Measurements from ENCODE around the gene CAMK1D.
"Not testable (repeated sequence)": the region's sequence is repeated elsewhere in the genome, so short reads cannot be mapped to it uniquely, and the experiment has no call there.

CAMK1D gene

GRCh38 chr10:12351889-12352288 lies 2.5 kb downstream of the CAMK1D start:
- no peak for TF ChIP-seq CTCF (conservative IDR thresholded peaks at IDR 0.05; ENCODE audit: low read depth, low read length)
- peaks cover 61% of the 10 kb centered on the region for H3K79me2 ChIP-seq (ENCODE audit: insufficient read depth, low read depth)
- peaks cover 55% of the 10 kb centered on the region for H3K4me1 ChIP-seq (ENCODE audit: low read depth, poor library complexity, severe bottlenecking)
- no peak overlapping the region for H3K4me2 ChIP-seq
- no peak overlapping the region for H3K27ac ChIP-seq
- H4K20me1 ChIP-seq (ENCODE audit: insufficient read depth) = no peaks in the 10 kb centered on the region
- H3K27me3 ChIP-seq (ENCODE audit: insufficient read depth, low read depth) = no peaks in the 10 kb centered on the region
- no peak overlapping the region for H3K4me3 ChIP-seq (IDR thresholded peaks at IDR 0.05; ENCODE audit: insufficient read depth, low read depth, low read length)
- no peak overlapping the region for H3K9ac ChIP-seq
- no peaks in the 10 kb centered on the region for H3K36me3 ChIP-seq (ENCODE audit: insufficient read depth)
- no peak overlapping the region for H2AFZ ChIP-seq (ENCODE audit: low read depth)

- Histone ChIP-seq H3K9ac (no peak overlapping the region), H3K79me2 (ENCODE audit: insufficient read depth, low read depth) (peaks cover 79% of the 10 kb centered on the region), H3K27ac (no peak overlapping the region), H2AFZ (ENCODE audit: low read depth) (no peak overlapping the region), H3K27me3 (ENCODE audit: insufficient read depth, low read depth) (no peaks in the 10 kb centered on the region), H3K36me3 (ENCODE audit: insufficient read depth) (no peaks in the 10 kb centered on the region), H4K20me1 (ENCODE audit: insufficient read depth) (no peaks in the 10 kb centered on the region), H3K4me1 (ENCODE audit: low read depth, poor library complexity, severe bottlenecking) (peaks cover 53% of the 10 kb centered on the region), H3K4me3 (IDR thresholded peaks at IDR 0.05; ENCODE audit: insufficient read depth, low read depth, low read length) (no peak overlapping the region), H3K4me2 (no peak overlapping the region)
- no peak for TF ChIP-seq CTCF (conservative IDR thresholded peaks at IDR 0.05; ENCODE audit: low read depth, low read length)
Measured at GRCh38 chr10:12353399-12354242, 4.3 kb downstream of the CAMK1D start.

DNA sequence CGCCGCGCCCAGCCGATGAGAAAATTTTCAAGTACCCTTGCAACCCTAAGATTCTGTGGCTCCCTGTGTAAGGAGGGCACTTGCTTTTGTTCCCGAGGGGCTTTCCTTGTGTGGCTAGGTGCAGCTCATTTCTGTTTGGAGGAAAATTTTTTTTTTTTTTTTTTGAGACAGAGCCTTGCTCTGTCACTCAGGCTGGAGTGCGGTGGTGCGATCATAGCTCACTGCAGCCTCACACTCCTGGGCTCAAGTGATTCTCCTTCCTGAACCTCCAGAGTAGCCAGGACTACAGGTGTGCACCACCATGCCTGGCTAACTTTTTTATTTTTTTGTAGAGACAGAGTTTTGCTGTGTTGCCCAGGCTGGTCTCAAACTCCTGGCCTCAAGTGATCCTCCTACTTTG lies 5.3 kb downstream of the CAMK1D start:
- H3K9ac ChIP-seq; H3K4me3 ChIP-seq (IDR thresholded peaks at IDR 0.05; ENCODE audit: insufficient read depth, low read depth, low read length); H3K36me3 ChIP-seq (ENCODE audit: insufficient read depth); H3K4me2 ChIP-seq; H3K27ac ChIP-seq; H2AFZ ChIP-seq (ENCODE audit: low read depth); H3K27me3 ChIP-seq (ENCODE audit: insufficient read depth, low read depth); H4K20me1 ChIP-seq (ENCODE audit: insufficient read depth): not testable (repeated sequence)
- H3K4me1 ChIP-seq (ENCODE audit: low read depth, poor library complexity, severe bottlenecking) = peaks cover 64% of the 10 kb centered on the region
- peaks cover 89% of the 10 kb centered on the region for H3K79me2 ChIP-seq (ENCODE audit: insufficient read depth, low read depth)

DNA sequence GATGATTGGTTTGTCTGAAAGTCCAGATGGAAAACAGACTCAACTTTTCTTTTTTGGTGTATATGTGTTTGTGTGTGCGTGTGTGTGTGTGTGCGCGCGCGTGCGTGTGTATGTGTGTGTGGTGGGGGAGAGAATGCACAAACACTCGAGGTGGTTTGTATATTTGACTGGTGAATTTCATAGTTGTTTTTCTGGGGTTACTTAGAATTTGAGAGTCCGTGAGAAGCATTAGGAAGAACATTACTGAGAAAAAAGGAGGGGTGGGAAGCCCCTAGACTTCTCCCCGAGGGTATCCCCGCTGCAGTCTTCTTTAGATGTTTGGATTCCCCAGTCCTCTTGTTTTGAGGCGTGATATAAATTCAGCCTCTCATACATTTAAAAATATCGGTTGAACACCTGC lies 6.0 kb downstream of the CAMK1D start:
- Histone ChIP-seq H2AFZ (ENCODE audit: low read depth) (no peak overlapping the region), H3K4me1 (ENCODE audit: low read depth, poor library complexity, severe bottlenecking) (peaks cover 71% of the 10 kb centered on the region), H3K4me2 (no peak overlapping the region), H3K27ac (no peak overlapping the region), H3K4me3 (IDR thresholded peaks at IDR 0.05; ENCODE audit: insufficient read depth, low read depth, low read length) (no peak overlapping the region), H3K79me2 (ENCODE audit: insufficient read depth, low read depth) (peaks cover 92% of the 10 kb centered on the region), H4K20me1 (ENCODE audit: insufficient read depth) (no peaks in the 10 kb centered on the region), H3K36me3 (ENCODE audit: insufficient read depth) (no peaks in the 10 kb centered on the region; the same call in 1 of the 2 replicates), H3K27me3 (ENCODE audit: insufficient read depth, low read depth) (no peaks in the 10 kb centered on the region), H3K9ac (no peak overlapping the region)
- TF ChIP-seq CTCF (conservative IDR thresholded peaks at IDR 0.05; ENCODE audit: low read depth, low read length) = no peak

DNA sequence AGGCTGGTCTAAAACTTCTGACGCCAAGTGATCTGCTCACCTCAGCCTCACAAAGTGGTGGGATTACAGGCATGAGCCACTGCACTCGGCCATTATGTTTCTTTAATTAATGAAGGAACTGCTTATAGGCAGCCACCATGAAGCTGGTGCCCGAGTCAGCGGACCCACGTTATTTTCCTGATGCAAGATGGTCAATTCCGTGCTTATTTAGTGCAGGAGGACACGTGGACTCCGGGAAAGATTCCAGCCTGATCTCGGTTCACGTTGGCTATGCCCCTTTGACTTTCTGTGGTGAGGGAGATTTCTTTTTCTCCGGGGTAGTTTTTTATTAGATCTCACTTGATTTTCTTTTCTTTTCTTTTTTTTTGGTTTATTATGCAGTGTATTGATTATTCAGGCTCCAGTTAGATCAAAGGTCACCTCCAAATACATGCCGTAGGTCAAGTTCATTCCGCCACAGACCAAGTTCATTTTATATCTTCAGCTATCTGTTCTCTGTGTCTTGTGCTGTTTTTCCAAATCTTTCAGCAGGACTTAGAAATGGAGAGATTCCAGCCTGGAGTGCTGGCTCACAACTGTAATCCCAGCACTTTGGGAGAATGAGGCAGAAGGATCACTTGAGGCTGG lies 8.3 kb downstream of the CAMK1D start:
- H3K79me2 ChIP-seq (ENCODE audit: insufficient read depth, low read depth) = peaks cover 93% of the 10 kb centered on the region
- no peak overlapping the region for H2AFZ ChIP-seq (ENCODE audit: low read depth)
- H3K36me3 ChIP-seq (ENCODE audit: insufficient read depth) = no peaks in the 10 kb centered on the region; the same call in 1 of the 2 replicates
- H3K27me3 ChIP-seq (ENCODE audit: insufficient read depth, low read depth) = no peaks in the 10 kb centered on the region
- H3K9ac ChIP-seq = no peak overlapping the region
- no peak overlapping the region for H3K4me3 ChIP-seq (IDR thresholded peaks at IDR 0.05; ENCODE audit: insufficient read depth, low read depth, low read length)
- no peaks in the 10 kb centered on the region for H4K20me1 ChIP-seq (ENCODE audit: insufficient read depth)
- no peak overlapping the region for H3K27ac ChIP-seq
- no peak overlapping the region; the same call in 1 of the 2 replicates for H3K4me2 ChIP-seq
- H3K4me1 ChIP-seq (ENCODE audit: low read depth, poor library complexity, severe bottlenecking) = peaks cover 68% of the 10 kb centered on the region
- TF ChIP-seq CTCF (conservative IDR thresholded peaks at IDR 0.05; ENCODE audit: low read depth, low read length) = no peak
